ENCODE measurements around the gene CRYGN. TPM values are rescaled to one million over a fixed set of nuclear protein-coding genes. Genes with fewer than 3 reads are reported as not detected.
A peak's percentile ranks its signal among the peaks of the same experiment; 100 is the strongest.

Gene CRYGN
- polyA plus RNA-seq, 3 donors from 2014 or later, result not detected

GRCh38 chr7:151408839-151409666, 30.9 kb downstream of the CRYGN start:
- Mint-ChIP-seq H3K36me3 (no peaks in the 10 kb centered on the region), H3K27me3 (ENCODE audit: low read depth in 3 of 3) (peaks cover 14 to 24% (median 16%) of the 10 kb centered on the region in 3 donors), H3K9me3 (no peaks in the 10 kb centered on the region), H3K27ac (peak overlapping the region in 5 of 6 donors; percentile 19 to 90 (median 73)), H3K4me1 (peaks cover 9 to 10% of the 10 kb centered on the region in 2 donors), H3K4me3 (peak overlapping the region; percentile 58 to 85 (median 71))
- DNase-seq, result peak; percentile 65 to 78 (median 77)

- Mint-ChIP-seq H3K4me1 (peaks cover 9 to 10% of the 10 kb centered on the region in 2 donors), H3K36me3 (no peaks in the 10 kb centered on the region), H3K27me3 (ENCODE audit: low read depth in 3 of 3) (peaks cover 14 to 24% (median 16%) of the 10 kb centered on the region in 3 donors), H3K4me3 (peak overlapping the region; percentile 58 to 85 (median 71)), H3K27ac (peak overlapping the region in 5 of 6 donors; percentile 43 to 90 (median 73)), H3K9me3 (no peaks in the 10 kb centered on the region)
- no peak for DNase-seq
These were observed 31.5 kb downstream of the CRYGN start for GRCh38 chr7:151408498-151408838.

- Mint-ChIP-seq H3K9me3 (no peaks in the 10 kb centered on the region), H3K36me3 (no peaks in the 10 kb centered on the region), H3K27me3 (ENCODE audit: low read depth in 3 of 3) (peaks cover 9 to 21% (median 9%) of the 10 kb centered on the region in 3 donors), H3K27ac (peak overlapping the region in 1 of 6 donors; percentile 56), H3K4me3 (no peak overlapping the region), H3K4me1 (peaks cover 9 to 10% of the 10 kb centered on the region in 2 donors)
- no peak for DNase-seq
These were observed 32.9 kb downstream of the CRYGN start for GRCh38 chr7:151406886-151407583.

DNA sequence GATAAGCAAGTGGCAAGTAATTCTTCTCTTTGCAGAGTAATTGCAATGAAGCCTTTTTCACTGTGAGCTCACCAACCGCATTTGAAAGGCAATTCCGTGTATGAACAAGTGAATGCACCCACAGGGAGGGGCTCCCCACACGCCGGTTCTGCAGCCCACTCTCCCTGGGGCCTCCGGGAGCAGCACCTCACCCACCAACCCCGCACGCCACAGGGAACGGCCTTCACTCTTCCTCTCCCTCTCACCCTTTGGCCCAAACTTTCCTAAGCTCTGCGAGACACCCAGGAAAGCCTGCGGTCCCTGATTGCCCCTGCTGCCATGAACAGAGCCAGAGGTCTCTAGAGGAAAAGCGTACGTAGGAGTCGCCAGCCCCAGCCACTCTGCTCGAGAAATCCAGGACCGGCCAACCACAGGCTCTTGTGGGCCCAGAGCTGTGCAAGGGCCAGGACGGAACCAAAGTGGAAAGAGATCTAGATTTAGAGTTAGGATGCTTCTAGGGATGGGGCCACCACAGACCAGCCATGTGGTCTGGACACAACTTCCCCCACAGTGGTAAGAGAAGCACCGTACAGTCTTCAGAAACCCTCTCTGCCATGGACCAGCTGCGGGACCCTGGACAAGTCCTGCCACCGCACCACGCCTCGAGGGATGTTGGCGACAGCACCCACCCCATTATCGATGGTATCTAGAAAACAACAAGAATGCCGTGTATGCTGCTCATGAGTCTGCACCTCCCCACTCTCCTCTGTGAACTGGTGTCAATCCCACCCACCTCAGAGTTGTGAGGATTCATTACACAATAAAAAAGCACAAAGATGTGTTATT, 33.7 kb downstream of the CRYGN start:
- DNase-seq, result no peak
- Mint-ChIP-seq H3K36me3 (no peaks in the 10 kb centered on the region), H3K4me3 (no peak overlapping the region), H3K9me3 (no peaks in the 10 kb centered on the region), H3K27me3 (ENCODE audit: low read depth in 3 of 3) (peaks cover 5 to 17% (median 7%) of the 10 kb centered on the region in 3 donors), H3K4me1 (peaks cover 9% of the 10 kb centered on the region in 2 donors), H3K27ac (peak overlapping the region in 1 of 6 donors; percentile 56)

- Mint-ChIP-seq H3K27ac (peak overlapping the region in 1 of 6 donors; percentile 36), H3K9me3 (no peaks in the 10 kb centered on the region)
These were observed 34.4 kb downstream of the CRYGN start for GRCh38 chr7:151405588-151405987.

DNA sequence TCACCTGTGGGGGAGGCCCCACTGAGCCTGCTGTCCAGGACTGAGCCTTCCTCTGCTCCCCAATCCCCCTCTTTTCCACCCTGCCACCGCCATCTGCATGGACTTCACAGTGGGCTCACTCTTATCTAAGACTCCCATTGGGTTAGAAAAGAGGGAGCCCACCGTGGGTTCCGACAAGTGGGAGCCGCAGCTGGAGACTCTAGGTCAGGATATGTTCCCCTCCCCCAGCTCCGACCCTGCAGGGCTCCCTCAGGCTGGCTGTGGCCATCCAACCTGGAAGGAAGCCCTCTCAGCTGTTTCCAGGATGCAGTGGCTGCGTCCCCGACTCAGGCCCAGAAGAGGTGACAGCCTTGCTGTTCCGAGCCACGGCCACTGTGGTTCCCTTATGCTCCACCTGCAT, 34.9 kb downstream of the CRYGN start:
- Mint-ChIP-seq H3K4me3 (no peak overlapping the region), H3K27ac (no peak overlapping the region), H3K36me3 (no peaks in the 10 kb centered on the region), H3K9me3 (no peaks in the 10 kb centered on the region), H3K4me1 (peaks cover 7 to 9% of the 10 kb centered on the region in 2 donors), H3K27me3 (ENCODE audit: low read depth in 3 of 3) (peaks cover 0 to 12% (median 1%) of the 10 kb centered on the region in 3 donors)
- no peak for DNase-seq

More at GRCh38 chr7:151405588-151405987, 34.4 kb downstream of the CRYGN start:
- Mint-ChIP-seq H3K27me3 (ENCODE audit: low read depth in 3 of 3) (peaks cover 0 to 16% (median 1%) of the 10 kb centered on the region in 3 donors), H3K36me3 (no peaks in the 10 kb centered on the region), H3K4me1 (peaks cover 7 to 9% of the 10 kb centered on the region in 2 donors), H3K4me3 (no peak overlapping the region)
- DNase-seq, result no peak

DNA sequence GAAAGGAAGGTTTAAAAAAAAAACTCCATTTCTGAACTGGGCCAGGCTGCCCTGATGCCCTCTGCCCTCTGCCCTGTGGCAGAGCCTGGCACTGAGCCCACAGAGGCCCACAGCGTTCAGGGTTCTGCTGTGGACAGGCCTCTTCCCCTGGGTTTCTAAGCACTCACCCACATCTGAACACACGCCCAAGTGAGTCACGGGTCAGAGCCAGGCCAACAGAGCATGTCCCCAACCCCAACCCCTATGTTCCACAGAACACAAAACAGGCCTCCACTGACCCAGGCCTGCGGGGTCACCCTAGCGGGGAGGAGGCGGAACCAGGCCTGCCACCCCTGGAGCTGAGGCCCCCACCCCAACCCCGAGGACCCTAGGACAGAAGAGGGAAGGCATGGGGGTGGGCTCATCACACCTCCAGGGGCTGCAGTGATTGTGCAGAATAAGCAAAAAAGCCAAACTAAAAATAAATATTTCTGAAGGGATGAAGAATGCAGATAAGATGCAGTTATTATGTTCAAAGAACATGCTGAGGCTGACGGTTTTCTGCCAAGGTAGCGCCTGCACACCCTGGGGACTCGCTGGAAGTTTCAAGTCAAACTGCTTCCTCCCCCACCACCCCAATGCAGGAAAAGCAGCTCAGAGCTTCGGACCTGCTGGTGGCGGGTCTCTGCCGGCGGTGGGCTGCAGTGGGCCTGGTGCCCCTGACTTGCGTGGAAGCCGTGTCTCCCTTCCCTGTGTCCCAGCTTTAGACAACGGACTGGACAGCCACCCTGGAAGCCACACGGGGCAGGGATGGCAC, 35.5 kb downstream of the CRYGN start:
- Mint-ChIP-seq H3K27ac (no peak overlapping the region), H3K4me1 (peaks cover 7 to 9% of the 10 kb centered on the region in 2 donors), H3K9me3 (no peaks in the 10 kb centered on the region), H3K4me3 (no peak overlapping the region), H3K36me3 (no peaks in the 10 kb centered on the region), H3K27me3 (ENCODE audit: low read depth in 3 of 3) (peaks cover 0 to 12% (median 1%) of the 10 kb centered on the region in 3 donors)
- DNase-seq, result no peak

DNA sequence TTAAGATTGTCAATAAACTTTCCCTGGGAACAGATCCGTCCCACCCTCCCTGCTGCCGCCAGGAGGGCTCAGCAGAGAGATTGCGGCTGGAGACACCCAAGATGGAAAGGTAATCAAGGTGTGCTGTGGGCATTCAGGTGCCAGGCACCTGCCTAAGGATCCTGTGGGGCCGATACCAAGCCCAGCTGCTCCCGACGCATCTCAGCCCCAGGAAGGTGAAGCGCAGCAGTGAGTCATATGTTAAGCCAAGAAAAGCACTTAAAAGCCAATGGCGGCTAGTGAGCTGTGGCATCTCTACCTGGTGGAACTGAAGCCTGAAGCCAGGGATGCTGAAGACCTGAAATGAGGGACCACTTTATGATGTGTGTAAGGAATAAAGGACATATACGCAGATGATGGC, 36.2 kb downstream of the CRYGN start:
- H3K9me3 Mint-ChIP-seq, result no peaks in the 10 kb centered on the region
- DNase-seq, result no peak
- H3K27ac Mint-ChIP-seq, result no peak overlapping the region
- H3K36me3 Mint-ChIP-seq, result no peaks in the 10 kb centered on the region
- no peak overlapping the region for H3K4me3 Mint-ChIP-seq
- peaks cover 4 to 5% of the 10 kb centered on the region in 2 donors for H3K4me1 Mint-ChIP-seq
- peaks cover 0 to 8% (median 1%) of the 10 kb centered on the region in 3 donors for H3K27me3 Mint-ChIP-seq (ENCODE audit: low read depth in 3 of 3)

DNA sequence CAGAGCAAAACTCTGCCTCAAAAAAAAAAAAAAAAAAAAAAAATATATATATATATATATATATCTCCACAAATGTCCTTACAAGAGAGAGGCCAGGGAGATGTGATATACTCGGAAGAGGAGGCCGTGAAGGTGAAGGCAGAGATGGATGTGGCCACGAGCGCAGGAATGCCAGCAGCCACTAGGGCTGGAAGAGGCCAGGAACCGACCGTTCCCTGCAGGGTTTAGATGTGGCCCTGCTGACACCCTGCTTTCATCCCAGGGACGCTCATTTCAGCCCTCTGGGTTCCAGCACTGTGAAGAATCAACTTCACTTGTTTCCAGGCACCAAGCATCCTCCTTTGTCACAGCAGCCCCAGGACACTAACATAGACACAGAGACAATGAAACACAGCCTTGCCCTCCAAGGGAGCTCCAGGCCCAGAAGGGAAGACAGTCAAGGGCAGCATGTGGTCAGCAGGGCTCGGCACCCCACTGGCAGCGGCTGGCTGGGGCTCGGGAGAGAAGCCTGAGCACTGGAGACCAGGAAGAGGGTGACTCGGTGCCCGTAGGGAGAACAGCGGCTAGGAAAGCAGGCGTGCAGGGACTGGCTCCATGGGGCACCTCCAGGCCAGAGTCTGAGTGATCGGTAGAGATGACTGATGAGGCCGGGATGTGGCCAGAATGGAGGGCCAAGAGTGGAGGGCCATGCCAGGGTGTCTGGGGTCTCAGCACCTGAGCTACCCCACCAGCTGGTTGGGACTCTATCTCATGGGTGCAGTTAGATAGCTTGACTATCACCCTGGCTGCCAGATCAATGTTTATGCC, 37.7 kb downstream of the CRYGN start:
- H3K4me1 Mint-ChIP-seq, result no peaks in the 10 kb centered on the region
- peaks cover 0 to 5% (median 0%) of the 10 kb centered on the region in 3 donors for H3K27me3 Mint-ChIP-seq (ENCODE audit: low read depth in 3 of 3)
- no peak overlapping the region for H3K27ac Mint-ChIP-seq
- H3K36me3 Mint-ChIP-seq, result no peaks in the 10 kb centered on the region
- no peak overlapping the region for H3K4me3 Mint-ChIP-seq
- DNase-seq, result no peak
- H3K9me3 Mint-ChIP-seq, result no peaks in the 10 kb centered on the region

DNA sequence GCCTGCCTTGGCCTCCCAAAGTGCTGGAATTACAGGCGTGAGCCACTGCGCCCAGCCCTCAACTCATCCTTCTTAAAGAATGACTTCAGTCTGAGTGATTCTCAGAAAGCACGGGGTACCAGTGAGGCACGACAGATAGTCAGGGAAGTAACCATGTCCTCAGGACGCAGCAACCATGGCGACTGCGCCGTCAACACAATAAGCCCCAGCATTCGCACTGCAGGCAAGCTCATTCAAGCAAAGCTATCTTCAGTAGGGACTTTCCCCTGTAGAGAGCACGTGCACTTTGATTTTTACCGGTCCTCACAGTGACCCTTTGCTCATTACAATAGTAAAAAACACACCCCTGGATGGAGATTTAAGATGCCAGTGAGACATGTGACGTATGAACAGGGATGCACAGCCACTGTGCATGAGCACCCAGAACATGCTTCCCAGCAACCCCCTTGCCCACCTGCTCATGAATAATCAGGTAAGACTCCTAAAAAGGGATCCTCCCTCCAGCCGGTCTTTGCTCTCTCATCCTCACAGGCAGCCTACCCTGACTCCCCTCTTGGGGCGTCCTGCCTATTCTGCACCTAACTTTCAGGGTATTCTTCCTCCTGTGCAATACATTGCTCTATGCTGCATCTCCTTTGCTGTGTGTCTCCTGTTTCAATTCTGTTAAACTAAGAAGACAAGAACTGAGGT, 39.2 kb downstream of the CRYGN start:
- Mint-ChIP-seq H3K4me1 (peaks cover 0 to 1% of the 10 kb centered on the region in 2 donors), H3K27me3 (ENCODE audit: low read depth in 3 of 3) (peaks cover 0 to 1% (median 0%) of the 10 kb centered on the region in 3 donors), H3K4me3 (no peak overlapping the region), H3K36me3 (no peaks in the 10 kb centered on the region), H3K9me3 (no peaks in the 10 kb centered on the region), H3K27ac (no peak overlapping the region)
- DNase-seq, result no peak

DNA sequence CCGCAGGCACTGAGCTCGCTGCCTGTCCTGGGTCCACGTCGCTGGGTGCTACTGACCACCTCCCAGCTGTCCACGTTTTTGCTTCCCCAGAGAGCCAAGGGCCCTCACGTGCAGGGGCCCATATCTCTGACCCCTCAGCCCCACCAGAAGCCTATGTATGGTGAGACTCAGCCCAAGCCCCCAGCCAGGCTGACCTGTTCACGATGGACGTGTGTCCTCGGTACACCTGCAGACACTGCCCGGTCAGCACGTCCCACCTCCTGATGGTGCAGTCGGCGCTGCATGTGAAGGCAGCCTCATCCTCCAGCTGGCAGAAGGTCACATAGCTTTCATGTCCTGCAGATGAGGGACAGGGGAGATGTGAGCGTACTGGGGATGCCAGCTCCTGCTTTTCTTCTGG, 40.0 kb downstream of the CRYGN start:
- no peaks in the 10 kb centered on the region for H3K27me3 Mint-ChIP-seq (ENCODE audit: low read depth in 3 of 3)
- no peaks in the 10 kb centered on the region for H3K36me3 Mint-ChIP-seq
- DNase-seq, result no peak
- no peak overlapping the region for H3K4me3 Mint-ChIP-seq
- no peaks in the 10 kb centered on the region for H3K9me3 Mint-ChIP-seq
- no peak overlapping the region for H3K27ac Mint-ChIP-seq
- peaks cover 0 to 1% of the 10 kb centered on the region in 2 donors for H3K4me1 Mint-ChIP-seq

GRCh38 chr7:151399305-151399601, 40.7 kb downstream of the CRYGN start:
- H3K27me3 Mint-ChIP-seq (ENCODE audit: low read depth in 3 of 3), result no peaks in the 10 kb centered on the region
- DNase-seq, result no peak
- H3K9me3 Mint-ChIP-seq, result no peaks in the 10 kb centered on the region
- peaks cover 0 to 1% of the 10 kb centered on the region in 2 donors for H3K4me1 Mint-ChIP-seq
- H3K36me3 Mint-ChIP-seq, result no peaks in the 10 kb centered on the region
- no peak overlapping the region for H3K27ac Mint-ChIP-seq
- H3K4me3 Mint-ChIP-seq, result no peak overlapping the region

All from immature natural killer cell (primary cell).